Forelimb muscle (tissue), 1 donor: Measurements from ENCODE around the gene PCDHA11. TPM values are rescaled to one million over a fixed set of nuclear protein-coding genes. Genes with fewer than 3 reads are reported as not detected.
"Not testable (repeated sequence)": the region's sequence is repeated elsewhere in the genome, so short reads cannot be mapped to it uniquely, and the experiment has no call there.

ENCODE experiments used
- DNase-seq: peaks from one replicate; pipeline ENCODE4 v3.0.0-alpha.2; 2013; ENCODE audit warnings: low read depth
- polyA plus RNA-seq: library from polyadenylated mRNA; unstranded; fragments of 120-200 nt; gene quantifications from one replicate; pipeline ENCODE4 v1.2.1, GENCODE V29; 2013; ENCODE audit not compliant: insufficient read length

PCDHA11 gene
- polyA plus RNA-seq, 1 donor: not detected

DNA sequence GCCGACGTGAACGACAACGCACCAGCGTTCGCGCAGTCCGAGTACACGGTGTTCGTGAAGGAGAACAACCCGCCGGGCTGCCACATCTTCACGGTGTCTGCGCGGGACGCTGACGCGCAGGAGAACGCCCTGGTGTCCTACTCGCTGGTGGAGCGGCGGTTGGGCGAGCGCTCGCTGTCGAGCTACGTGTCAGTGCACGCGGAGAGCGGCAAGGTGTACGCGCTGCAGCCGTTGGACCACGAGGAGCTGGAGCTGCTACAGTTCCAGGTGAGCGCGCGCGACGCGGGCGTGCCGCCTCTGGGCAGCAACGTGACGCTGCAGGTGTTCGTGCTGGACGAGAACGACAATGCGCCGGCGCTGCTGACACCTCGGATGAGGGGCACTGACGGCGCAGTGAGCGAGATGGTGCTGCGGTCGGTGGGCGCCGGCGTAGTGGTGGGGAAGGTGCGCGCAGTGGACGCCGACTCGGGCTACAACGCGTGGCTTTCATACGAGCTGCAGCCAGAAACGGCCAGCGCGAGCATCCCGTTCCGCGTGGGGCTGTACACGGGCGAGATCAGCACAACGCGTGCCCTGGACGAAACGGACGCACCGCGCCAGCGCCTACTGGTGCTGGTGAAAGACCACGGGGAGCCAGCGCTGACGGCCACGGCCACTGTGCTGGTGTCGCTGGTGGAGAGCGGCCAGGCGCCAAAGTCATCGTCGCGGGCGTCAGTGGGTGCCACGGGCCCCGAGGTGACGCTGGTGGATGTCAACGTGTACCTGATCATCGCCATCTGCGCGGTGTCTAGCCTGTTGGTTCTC is 18.7 kb upstream of the PCDHA11 start:
- not testable (repeated sequence) for DNase-seq

DNA sequence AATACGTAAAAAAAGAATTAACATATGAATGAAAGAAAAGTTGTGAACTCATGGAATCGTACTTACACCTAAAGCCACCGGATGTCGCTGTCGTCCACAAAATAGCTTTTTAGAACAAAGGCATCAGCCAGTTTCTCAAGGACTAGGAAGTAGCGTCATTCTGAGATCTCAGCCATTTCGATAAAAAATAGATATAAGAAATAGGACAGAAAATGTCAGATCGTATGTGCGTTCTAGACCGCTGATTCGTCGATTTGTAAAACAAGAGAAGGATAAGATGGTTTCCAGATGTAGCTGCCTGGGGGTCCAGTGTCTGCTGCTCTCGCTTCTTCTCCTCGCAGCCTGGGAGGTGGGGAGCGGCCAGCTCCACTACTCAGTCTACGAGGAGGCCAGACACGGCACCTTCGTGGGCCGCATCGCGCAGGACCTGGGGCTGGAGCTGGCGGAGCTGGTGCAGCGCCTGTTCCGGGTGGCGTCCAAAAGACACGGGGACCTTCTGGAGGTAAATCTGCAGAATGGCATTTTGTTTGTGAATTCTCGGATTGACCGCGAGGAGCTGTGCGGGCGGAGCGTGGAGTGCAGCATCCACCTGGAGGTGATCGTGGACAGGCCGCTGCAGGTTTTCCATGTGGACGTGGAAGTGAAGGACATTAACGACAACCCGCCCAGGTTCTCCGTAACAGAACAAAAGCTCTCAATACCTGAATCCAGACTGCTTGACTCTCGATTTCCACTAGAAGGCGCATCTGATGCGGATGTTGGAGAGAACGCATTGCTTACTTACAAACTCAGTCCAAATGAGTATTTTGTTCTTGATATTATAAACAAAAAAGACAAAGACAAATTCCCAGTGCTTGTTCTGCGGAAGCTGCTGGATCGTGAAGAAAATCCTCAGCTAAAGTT is 12.7 kb upstream of the PCDHA11 start, which contains the start of gene PCDHA10:
TSS of gene PCDHA10 (plus strand) at position 126 of the 903 bp plus-strand sequence. CDS start at position 278, 152 bp downstream.
- DNase-seq: no peak

DNA sequence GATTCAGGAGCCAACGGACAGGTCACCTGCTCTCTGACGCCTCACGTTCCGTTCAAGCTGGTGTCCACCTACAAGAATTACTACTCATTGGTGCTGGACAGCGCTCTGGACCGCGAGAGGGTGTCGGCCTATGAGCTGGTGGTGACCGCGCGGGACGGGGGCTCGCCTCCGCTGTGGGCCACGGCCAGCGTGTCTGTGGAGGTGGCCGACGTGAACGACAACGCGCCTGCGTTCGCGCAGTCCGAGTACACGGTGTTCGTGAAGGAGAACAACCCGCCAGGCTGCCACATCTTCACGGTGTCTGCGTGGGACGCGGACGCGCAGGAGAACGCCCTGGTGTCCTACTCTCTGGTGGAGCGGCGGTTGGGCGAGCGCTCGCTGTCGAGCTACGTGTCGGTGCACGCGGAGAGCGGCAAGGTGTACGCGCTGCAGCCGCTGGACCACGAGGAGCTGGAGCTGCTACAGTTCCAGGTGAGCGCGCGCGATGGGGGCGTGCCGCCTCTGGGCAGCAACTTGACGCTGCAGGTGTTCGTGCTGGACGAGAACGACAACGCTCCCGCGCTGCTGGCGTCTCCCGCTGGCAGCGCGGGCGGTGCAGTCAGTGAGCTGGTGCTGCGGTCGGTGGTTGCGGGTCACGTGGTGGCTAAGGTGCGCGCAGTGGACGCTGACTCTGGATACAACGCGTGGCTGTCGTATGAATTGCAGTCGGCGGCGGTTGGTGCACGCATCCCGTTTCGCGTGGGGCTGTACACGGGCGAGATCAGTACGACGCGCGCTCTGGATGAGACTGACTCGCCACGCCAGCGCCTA is 11.4 kb upstream of the PCDHA11 start:
- no peak for DNase-seq

DNA sequence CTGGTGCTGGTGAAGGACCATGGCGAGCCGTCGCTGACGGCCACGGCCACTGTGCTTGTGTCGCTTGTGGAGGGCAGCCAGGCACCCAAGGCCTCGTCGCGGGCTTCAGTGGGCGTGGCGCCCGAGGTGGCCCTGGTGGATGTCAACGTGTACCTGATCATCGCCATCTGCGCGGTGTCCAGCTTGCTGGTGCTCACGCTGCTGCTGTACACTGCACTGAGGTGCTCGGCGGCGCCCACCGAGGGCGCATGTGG is 10.8 kb upstream of the PCDHA11 start:
- no peak for DNase-seq

DNA sequence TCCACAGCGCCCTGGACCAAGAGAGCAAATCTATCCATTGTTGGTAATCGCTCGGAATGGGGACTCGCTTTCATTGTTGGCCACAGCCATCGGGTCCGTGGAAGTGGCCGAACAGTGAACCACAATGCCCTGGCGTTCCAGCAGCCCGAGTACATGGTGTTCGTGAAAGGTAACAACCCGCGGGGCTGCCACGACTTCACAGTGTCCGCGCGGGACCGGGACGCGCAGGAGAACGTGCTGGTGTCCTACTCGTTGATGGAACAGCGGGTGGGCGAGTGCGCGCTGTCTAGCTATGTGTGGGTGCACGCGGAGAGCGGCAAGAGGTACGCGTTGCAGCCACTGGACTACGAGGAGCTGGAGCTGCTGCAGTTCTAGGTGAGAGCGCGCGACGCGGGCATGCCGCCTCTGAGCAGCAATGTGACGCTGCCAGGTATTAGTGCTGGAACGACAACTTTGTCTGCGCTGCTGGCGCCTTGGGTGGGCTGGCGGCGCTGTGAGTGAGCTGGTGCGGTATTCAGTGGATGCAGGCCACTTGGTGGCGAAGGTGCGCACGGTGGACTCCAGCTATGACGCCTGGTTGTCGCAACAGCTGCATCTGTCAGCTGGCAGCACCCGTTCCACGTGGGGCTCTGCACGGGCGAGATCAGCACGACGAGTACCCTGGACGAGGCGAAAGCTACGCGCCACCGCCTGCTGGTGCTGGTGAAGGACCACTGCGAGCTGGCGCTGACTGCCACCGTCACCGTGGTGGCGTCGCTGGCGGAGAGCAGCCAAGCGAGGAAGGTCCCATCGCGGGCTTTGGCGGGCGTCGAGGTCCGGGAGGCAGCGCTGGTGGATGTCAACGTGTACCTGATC is 6.1 kb upstream of the PCDHA11 start:
- DNase-seq: no peak

DNA sequence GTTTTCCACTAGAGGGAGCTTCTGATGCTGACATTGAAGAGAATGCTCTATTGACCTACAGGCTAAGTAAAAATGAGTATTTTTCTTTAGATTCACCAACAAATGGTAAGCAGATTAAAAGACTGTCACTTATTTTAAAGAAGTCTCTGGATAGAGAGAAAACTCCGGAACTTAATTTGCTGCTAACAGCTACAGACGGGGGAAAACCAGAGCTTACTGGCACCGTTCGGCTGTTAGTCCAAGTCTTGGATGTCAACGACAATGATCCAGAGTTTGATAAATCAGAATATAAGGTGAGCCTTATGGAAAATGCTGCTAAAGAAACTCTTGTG is 764 bp downstream of the PCDHA11 start:
- no peak for DNase-seq

DNA sequence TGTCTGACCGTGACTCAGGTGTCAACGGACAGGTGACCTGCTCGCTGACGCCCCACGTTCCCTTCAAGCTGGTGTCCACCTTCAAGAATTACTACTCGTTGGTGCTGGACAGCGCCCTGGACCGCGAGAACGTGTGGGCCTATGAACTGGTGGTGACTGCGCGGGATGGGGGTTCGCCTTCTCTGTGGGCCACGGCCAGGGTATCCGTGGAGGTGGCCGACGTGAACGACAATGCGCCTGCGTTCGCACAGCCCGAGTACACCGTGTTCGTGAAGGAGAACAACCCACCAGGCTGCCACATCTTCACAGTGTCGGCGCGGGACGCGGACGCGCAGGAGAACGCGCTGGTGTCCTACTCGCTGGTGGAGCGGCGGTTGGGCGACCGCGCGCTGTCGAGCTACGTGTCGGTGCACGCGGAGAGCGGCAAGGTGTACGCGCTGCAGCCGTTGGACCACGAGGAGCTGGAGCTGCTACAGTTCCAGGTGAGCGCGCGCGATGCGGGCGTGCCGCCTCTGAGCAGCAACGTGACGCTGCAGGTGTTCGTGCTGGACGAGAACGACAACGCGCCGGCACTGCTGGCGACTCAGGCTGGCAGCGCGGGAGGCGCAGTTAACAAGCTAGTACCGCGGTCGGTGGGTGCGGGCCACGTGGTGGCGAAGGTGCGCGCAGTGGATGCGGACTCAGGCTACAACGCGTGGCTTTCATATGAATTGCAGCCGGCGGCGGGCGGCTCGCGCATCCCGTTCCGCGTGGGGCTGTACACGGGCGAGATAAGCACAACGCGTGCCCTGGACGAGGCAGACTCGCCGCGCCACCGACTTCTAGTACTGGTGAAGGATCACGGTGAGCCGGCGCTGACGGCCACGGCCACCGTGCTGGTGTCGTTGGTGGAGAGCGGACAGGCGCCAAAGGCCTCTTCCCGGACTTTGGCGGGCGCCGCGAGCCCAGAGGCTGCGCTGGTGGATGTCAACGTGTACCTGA is 1.8 kb downstream of the PCDHA11 start:
- DNase-seq: no peak

DNA sequence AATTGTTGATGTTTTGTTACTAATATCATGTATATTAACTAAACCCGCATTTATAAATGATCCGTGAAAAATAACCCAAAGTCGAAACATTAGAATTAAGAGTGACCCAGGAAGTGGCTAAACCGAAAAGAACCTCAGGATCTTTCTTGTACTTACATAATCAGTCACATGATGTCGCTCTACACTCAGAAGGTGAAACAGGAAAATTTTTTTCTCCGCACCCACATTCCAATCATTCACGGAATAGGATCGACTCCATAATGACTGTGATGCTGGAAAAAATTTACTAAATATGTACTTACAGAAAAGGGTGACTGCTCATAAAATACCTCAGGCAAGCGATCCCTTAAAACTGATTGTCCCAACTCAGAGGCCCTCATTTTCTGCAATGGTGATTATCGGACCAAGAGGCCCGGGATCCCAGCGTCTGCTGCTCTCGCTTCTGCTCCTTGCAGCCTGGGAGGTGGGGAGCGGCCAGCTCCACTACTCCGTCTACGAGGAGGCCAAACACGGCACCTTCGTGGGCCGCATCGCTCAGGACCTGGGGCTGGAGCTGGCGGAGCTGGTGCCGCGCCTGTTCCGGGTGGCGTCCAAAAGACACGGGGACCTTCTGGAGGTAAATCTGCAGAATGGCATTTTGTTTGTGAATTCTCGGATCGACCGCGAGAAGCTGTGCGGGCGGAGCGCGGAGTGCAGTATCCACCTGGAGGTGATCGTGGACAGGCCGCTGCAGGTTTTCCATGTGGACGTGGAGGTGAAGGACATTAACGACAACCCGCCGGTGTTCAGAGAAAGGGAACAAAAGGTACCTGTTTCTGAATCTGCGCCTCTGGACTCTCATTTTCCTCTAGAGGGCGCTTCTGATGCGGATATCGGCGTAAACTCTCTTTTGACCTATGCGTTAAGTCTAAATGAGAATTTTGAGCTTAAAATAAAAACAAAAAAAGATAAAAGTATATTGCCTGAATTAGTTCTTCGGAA is 6.6 kb downstream of the PCDHA11 start, which contains the start of gene PCDHA12:
TSS of gene PCDHA12 (plus strand) at position 224 of the 981 bp plus-strand sequence. CDS start at position 389, 165 bp downstream.
- DNase-seq: no peak

DNA sequence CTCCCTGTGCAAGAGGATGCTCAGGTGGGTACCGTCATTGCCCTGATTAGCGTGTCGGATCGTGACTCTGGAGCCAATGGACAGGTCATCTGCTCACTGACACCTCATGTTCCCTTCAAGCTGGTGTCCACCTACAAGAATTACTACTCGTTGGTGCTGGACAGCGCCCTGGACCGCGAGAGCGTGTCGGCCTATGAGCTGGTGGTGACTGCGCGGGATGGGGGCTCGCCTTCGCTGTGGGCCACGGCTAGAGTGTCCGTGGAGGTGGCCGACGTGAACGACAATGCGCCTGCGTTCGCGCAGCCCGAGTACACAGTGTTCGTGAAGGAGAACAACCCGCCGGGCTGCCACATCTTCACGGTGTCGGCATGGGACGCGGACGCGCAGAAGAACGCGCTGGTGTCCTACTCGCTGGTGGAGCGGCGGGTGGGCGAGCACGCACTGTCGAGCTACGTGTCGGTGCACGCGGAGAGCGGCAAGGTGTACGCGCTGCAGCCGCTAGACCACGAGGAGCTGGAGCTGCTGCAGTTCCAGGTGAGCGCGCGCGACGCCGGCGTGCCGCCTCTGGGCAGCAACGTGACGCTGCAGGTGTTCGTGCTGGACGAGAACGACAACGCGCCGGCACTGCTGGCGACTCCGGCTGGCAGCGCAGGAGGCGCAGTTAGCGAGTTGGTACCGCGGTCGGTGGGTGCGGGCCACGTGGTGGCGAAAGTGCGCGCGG is 7.9 kb downstream of the PCDHA11 start:
- DNase-seq: not testable (repeated sequence)

DNA sequence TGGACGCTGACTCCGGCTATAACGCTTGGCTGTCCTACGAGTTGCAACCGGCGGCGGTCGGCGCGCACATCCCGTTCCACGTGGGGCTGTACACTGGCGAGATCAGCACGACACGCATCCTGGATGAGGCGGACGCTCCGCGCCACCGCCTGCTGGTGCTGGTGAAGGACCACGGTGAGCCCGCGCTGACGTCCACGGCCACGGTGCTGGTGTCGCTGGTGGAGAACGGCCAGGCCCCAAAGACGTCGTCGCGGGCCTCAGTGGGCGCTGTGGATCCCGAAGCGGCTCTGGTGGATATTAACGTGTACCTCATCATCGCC is 8.5 kb downstream of the PCDHA11 start:
- no peak for DNase-seq

DNA sequence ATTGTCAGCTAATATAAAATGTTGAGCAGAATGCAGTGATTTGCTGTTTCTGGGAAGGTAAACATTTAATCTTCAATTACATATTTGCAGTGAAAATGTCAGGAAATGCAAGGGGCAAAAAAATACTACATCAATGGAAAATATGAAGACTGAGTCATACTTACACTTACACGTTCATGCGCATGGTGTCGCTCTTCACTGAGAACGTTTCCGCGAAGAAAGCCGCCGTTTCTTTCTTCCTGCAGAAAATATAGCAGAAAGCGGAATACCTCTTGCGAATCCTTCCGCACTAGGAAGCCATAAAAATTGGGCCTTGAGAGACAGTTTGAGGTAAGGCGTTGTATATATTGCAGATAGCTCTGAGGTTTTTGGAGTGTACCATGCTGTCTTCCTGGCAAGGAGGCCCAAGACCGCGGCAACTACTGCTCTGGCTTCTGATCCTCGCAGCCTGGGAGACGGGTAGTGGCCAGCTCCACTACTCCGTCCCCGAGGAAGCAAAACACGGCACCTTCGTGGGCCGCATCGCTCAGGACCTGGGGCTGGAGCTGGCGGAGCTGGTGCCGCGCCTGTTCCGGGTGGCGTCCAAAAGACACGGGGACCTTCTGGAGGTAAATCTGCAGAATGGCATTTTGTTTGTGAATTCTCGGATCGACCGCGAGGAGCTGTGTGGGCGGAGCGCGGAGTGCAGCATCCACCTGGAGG is 13.3 kb downstream of the PCDHA11 start, which contains the start of gene PCDHA13:
TSS of gene PCDHA13 (plus strand) at position 236 of the 702 bp plus-strand sequence. CDS start at position 381, 145 bp downstream.
- no peak for DNase-seq

DNA sequence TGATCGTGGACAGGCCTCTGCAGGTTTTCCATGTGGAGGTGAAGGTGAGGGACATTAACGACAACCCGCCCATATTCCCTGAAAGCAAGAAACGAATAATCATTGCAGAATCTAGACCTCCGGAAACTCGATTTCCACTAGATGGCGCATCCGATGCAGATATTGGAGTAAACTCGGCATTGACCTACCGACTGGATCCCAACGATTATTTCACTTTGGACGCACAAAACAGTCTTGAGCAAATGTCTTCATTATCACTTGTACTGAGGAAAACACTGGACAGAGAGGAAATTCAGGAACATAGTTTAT is 13.8 kb downstream of the PCDHA11 start:
- DNase-seq: no peak

DNA sequence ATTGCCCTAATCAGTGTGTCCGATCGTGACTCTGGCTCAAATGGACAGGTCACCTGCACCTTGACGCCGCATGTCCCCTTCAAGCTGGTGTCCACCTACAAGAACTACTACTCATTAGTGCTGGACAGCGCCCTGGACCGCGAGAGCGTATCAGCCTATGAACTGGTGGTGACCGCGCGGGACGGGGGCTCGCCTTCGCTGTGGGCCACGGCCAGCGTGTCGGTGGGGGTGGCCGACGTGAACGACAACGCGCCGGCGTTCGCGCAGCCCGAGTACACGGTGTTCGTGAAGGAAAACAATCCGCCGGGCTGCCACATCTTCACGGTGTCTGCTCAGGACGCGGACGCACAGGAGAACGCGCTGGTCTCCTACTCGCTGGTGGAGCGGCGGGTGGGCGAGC is 14.6 kb downstream of the PCDHA11 start:
- DNase-seq: no peak

DNA sequence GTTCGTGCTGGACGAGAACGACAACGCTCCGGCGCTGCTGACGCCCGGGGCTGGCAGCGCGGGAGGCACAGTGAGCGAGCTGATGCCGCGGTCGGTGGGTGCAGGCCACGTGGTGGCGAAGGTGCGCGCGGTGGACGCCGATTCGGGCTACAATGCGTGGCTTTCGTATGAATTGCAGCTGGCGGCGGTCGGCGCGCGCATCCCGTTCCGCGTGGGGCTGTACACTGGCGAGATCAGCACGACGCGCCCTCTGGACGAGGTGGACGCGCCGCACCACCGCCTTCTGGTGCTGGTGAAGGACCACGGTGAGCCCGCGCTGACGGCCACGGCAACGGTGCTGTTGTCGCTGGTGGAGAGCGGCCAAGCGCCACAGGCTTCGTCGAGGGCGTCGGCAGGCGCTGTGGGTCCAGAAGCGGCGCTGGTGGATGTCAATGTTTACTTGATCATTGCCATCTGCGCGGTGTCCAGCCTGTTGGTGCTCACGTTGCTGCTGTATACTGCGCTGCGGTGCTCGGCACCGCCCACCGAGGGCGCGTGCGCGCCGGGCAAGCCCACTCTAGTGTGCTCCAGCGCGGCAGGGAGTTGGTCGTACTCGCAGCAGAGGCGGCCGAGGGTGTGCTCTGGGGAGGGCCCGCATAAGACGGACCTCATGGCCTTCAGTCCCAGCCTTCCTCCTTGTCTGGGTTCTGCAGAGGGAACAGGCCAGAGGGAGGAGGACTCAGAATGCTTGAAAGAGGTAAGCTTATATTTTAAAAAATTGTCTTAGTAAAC is 15.4 kb downstream of the PCDHA11 start:
- DNase-seq: no peak

DNA sequence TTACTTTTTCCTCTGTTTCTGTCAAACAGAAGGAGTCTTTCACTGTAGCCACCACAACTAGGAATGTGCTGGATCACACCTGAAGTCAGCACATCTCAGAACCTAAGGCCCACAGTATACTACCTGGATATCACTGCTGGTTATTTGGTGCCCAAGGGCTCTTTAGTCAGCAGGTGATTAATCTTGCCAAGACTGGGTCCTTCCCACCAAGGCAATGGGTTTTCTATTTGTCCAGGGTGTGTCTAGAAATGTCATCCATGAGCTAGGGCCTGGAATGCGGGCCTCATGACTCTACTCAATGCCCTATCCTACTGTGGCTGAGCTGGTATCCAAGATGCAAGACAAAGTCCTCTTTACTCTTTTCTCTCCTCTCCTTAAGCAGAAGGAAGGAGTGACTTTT is 47.6 kb downstream of the PCDHA11 start:
- DNase-seq: no peak
